COLO829 (cell line): ENCODE measurements around the gene TIMM17A.

Experiments used
- DNase-seq: peaks from one replicate; pipeline ENCODE4 v3.0.0; 2012; ENCODE audit warnings: low spot score

The TIMM17A gene

GRCh38 chr1:201955009-201955728 lies at the start of gene TIMM17A:
TIMM17A (plus strand) TSS chr1:201955503; CDS start chr1:201955527, 24 bp downstream.
- DNase-seq: peak; percentile 93

GRCh38 chr1:201906336-201906735 lies 49.0 kb upstream of the TIMM17A start:
- DNase-seq: no peak

DNA sequence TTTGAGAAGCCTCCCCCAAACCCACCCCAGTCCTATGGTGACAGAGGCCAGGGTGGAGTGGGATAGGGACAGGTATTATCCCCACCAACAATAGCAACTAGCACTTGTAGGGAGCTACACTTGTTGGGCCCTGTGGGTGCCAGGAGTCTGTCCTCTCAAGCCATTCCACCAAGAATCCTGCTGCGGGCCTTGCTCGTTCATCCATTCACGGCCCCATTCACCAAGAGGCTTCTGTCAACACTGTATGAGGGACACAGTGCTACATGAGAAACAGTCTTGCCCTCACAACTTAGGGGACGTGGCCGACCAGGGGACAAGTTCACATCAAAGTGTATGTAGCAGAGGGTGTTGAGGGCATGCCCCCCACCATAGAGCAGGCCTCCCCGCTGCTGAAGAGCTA lies 47.7 kb upstream of the TIMM17A start:
- no peak for DNase-seq

DNA sequence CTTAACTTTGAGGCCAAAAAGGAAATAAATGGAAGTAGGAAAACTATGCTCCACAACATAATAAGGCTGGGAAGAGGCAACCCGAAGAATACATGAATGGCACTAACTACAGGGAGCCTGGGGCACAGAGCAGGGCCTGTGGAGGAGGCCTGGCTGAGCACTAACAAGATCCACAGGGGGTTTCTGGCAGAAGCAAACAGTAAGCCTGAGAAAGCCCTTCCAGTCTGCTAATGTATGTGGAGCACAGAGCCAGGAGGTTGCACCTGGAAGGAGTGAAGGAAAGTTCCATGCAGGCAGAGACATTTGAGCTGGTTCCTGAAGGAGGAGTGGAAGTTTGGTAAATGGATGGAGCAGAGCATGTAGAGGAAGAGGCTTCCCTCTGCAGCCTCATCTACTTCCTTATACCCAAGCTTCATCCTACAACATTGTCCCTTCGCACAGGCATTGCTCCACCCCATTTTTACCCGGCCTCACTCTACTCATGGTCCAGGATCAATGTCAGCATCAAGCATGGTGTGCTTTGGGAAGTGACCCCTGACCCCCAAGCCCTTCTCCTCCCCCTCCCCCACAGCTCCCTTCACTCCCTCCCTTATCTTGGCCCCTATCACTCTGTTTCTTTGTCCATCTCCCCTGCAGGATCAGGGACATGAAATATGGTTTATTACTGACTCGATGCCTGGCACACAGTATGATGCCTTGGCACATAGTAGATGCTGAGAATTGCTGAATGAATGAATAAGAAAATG lies 43.3 kb upstream of the TIMM17A start:
- no peak for DNase-seq

GRCh38 chr1:201912832-201913231 lies 42.5 kb upstream of the TIMM17A start:
- no peak for DNase-seq

DNA sequence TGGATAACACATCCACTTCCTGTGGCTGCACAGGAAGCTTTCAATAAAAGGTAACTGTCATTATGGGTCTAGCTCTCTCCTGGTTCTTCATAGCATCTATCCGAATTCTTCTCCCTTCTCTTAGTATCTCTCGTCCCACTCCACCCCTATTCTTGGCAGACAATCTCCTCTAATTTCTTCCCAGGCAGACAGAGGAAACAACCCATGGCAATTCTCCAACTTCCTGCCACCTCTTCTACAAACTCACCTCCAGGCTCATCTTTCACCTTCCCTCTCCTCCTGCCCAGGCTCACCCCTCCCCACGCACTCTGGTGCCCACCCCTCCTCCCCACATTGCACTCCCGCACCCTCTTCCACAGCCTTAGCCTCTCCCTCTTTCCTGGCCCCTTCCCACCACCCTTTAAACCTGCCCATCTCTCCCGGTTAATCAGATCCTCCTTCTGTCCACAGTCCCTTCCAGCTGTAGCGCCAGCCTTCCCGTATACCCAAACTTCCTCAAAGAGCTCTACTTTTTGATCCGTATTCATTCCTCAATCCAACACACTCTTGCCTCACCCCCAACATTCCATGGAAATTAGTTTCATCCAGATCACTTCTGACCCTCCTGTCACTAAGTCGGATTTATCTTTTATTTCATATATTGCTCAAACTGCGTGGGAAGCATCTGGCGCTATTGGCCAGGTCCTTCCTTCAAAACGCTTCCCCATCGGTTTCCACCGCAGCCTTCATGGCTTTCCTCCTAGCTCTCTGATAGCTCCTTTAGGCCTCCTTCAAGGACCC lies 40.7 kb upstream of the TIMM17A start:
- no peak for DNase-seq

DNA sequence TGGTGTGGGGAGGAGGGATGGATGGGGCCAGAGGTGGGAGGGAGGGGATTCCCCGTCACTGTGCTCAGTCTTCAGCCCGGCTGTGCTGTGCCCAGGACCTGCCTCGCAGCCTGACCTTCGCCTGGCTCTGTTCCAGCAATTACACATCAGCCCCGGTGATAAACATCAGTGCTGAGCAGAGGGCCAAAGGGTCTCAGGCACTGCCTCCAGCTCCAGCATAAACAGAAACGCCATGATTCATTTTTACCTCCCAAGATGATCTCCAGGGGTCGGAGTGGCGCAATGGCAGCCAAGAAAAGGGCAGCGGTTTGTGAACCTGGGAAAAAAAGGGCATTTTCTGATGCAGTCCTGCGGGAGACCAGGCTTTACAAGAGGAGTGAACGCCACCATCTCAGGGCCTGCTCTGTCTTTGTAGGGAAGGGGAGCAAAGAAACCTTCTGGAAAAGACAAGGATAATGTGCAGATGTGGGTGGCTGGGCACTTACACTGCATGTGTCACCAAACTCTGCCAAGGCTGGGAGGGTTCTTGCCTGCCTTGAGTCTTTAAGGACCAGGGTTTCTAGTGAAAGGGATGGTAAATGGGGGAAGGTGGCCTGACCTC lies 38.6 kb upstream of the TIMM17A start:
- DNase-seq: no peak

- DNase-seq: no peak
Observed at GRCh38 chr1:201917362-201918033, 37.8 kb upstream of the TIMM17A start.

DNA sequence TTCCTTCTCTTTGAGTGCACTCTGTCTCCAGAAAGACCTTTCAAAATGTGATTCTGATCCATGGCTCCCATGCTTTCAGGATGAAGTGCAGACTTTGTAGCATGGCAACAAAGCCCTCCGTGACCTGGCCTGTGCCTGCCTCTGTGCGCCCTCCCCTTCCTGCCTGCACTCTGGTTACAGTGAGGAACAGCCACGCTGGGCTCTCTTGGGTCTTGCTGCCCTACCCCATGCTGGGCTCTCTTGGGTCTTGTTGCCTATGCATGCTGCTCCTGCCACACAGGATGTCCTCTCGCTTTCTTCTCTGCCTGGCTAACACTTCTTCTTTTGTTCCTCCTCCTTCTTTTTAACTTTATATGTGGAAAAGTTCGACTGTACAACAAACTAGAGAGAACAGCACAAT lies 37.0 kb upstream of the TIMM17A start:
- no peak for DNase-seq

- DNase-seq: no peak
Observed at GRCh38 chr1:201921952-201922558, 33.2 kb upstream of the TIMM17A start.

DNA sequence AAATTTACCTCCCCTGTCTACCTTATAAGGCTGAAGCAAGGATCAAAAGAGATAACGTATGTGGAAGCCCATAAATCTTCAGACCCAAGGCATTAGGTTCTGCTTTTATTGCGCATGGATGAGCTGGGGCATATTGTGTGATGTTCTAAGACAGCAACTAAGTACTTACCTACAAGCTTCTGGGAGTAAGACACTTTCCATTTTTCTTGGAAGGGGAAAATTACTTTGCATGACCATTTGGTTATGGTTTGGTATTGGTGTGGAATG lies 30.1 kb upstream of the TIMM17A start:
- DNase-seq: no peak

- no peak for DNase-seq
Observed at GRCh38 chr1:201925981-201926645, 29.2 kb upstream of the TIMM17A start.

GRCh38 chr1:201928266-201928665 lies 27.0 kb upstream of the TIMM17A start:
- DNase-seq: no peak

DNA sequence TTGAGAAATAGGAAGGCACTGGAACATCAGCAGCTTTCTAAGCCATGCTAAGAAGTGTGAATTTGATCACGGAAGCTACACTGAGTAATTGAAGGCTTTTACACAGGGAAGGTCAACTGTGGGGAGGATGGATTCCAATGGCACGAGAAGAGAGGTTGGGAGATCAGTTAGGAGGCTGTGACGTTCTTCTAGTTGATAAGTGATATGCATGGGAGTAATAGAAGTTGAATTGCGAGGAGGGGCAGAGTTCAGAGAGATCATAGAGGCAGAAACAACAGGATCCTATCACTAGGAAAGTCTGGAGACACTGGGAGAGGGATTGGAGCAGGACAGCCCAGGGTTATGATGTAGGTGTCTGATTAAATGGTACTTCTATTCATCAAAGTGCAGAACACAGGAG lies 25.2 kb upstream of the TIMM17A start:
- no peak for DNase-seq

DNA sequence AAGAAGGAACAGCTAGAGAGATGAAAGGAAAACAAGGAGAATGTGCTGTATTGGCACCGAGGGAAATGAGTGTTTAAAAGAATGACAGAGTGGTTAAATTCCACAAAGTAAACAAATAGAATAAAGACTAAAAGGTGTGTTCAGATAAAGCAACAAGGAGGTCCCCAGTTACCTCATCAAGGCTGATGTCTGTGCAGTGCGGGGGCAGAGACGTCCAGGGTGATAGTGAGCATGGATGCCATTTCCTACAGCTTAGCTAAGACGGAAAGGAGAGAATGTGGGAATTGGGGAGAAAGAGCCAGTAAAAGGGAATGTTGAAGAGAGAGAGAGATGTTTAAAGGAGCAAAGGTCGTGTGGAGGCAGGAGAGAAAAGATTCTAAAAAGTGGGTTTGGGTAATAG lies 24.5 kb upstream of the TIMM17A start:
- DNase-seq: no peak

- DNase-seq: no peak
Observed at GRCh38 chr1:201933840-201934430, 21.4 kb upstream of the TIMM17A start.

- DNase-seq: peak; percentile 61
Observed at GRCh38 chr1:201937624-201938213, 17.6 kb upstream of the TIMM17A start.

DNA sequence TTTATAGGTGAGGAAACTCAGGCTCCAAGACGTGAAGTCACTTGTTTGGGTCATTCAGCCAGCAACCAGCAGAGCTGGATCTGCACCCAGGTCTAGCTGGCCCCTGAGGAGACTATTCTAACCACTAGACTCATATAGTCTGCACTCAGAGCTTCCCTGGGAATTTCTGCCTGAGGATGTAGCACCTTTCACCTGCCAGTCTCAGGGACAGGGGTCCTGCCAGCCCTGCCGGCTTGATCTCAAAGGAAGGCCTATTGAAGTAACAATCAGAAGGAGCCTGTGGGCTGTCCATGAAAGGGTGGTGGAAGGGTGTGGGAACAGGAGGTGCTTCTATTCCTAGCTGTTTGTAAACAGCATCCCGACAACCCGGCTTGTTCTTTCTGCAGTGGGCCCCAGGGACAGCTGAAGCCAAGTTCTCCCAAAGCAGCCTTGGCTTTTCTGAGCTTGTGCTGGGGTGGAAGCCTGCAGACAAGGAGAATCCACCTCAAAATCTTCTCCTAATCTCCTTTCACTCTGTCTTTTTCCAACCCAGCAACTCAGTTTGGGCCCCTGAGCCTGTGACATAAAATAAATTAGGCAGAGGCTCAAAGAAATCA lies 16.8 kb upstream of the TIMM17A start:
- DNase-seq: no peak

GRCh38 chr1:201939148-201939547 lies 16.2 kb upstream of the TIMM17A start:
- no peak for DNase-seq

- DNase-seq: no peak
Observed at GRCh38 chr1:201939574-201939973, 15.7 kb upstream of the TIMM17A start.
